ENCODE measurements around the gene PIK3R3.
"Not testable (repeated sequence)": the region's sequence is repeated elsewhere in the genome, so short reads cannot be mapped to it uniquely, and the experiment has no call there.

The PIK3R3 gene

GRCh38 chr1:46064708-46065107, 67.7 kb downstream of the PIK3R3 start:
- H3K4me3 ChIP-seq (ENCODE audit: control insufficient read depth, low read depth, low read length): no peak overlapping the region
- TF ChIP-seq CTCF (IDR thresholded peaks at IDR 0.05; ENCODE audit: control insufficient read depth, insufficient read depth, low read depth, low read length, missing control alignments): no peak
- DNase-seq (ENCODE audit: low read depth): no peak

- no peak for DNase-seq (ENCODE audit: low read depth)
- H3K4me3 ChIP-seq (ENCODE audit: control insufficient read depth, low read depth, low read length): peak overlapping the region; percentile 10
- TF ChIP-seq CTCF (IDR thresholded peaks at IDR 0.05; ENCODE audit: control insufficient read depth, insufficient read depth, low read depth, low read length, missing control alignments): no peak
These were observed 69.6 kb downstream of the PIK3R3 start for GRCh38 chr1:46062651-46063319.

GRCh38 chr1:46061146-46061545, 71.3 kb downstream of the PIK3R3 start:
- H3K4me3 ChIP-seq (ENCODE audit: control insufficient read depth, low read depth, low read length): no peak overlapping the region
- DNase-seq (ENCODE audit: low read depth): no peak
- no peak for TF ChIP-seq CTCF (IDR thresholded peaks at IDR 0.05; ENCODE audit: control insufficient read depth, insufficient read depth, low read depth, low read length, missing control alignments)

DNA sequence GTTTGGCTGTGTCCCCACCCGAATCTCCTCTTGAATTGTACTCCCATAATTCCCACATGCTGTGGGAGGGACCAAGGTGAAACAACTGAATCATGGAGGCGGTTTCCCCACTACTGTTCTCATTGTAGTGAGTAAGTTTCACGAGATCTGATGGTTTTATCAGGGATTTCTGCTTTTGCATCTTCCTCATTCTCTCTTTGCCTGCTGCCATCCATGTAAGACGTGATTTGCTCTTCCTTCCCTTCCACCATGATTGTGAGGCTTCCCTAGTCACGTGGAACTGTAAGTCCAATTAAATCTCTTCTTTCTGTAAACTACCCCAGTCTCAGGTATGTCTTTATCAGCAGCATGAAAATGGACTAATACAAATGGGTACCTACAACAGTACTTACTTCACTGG, 73.5 kb downstream of the PIK3R3 start:
- no peak for TF ChIP-seq CTCF (IDR thresholded peaks at IDR 0.05; ENCODE audit: control insufficient read depth, insufficient read depth, low read depth, low read length, missing control alignments)
- no peak overlapping the region for H3K4me3 ChIP-seq (ENCODE audit: control insufficient read depth, low read depth, low read length)
- no peak for DNase-seq (ENCODE audit: low read depth)

DNA sequence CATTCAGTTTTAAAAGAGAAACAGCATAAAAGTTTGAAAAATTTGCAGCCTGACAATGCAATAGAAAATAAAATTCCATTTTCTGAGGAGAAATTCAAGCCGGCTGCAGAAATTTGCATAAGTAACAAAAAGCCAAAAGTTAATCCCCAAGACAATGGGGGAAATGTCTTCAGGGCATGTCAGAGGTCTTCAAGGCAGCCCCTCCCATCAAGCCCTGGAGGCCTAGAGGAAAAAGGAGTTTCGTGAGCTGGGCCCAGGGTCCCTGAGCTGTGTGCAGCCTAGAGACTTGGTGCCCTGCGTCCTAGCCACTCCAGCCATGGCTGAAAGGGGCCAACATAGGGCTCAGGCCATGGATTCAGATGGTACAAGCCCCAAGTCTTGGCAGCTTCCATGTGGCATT, 74.6 kb downstream of the PIK3R3 start:
- DNase-seq (ENCODE audit: low read depth): no peak
- no peak for TF ChIP-seq CTCF (IDR thresholded peaks at IDR 0.05; ENCODE audit: control insufficient read depth, insufficient read depth, low read depth, low read length, missing control alignments)
- no peak overlapping the region for H3K4me3 ChIP-seq (ENCODE audit: control insufficient read depth, low read depth, low read length)

DNA sequence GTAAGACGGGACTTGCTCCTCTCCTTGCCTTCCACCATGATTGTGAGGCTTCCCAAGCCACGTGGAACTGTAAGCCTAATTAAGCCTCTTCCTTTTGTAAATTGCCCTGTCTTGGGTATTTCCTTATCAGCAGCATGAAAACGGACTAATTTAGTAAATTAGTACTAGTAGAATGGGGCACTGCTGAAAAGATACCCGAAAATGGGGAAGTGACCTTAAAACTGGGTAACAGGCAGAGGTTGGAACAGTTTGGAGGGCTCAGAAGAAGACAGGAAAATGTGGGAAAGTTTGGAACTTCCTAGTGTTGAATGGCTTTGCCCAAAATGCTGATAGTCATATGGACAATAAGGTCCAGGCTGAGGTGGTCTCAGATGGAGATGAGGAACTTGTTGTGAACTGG, 75.2 kb downstream of the PIK3R3 start:
- not testable (repeated sequence) for DNase-seq (ENCODE audit: low read depth)

DNA sequence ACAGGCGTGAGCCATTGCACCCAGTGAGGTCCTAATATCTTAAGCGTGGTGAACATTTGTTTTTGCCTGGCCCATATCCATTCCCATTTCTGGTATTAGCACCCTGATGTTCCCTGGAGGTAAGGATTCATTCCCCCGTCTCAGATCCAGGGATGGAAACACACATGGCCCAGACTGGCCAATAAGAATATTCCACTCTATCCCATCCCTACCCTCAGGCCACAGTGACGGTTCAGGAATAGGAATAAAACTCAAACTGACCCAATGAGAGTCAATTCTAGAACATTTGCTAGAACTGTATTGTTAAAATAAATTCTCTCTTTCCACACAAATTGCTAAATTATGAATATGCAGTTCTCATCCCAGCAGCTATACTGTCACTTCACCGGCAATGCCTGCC, 76.1 kb downstream of the PIK3R3 start:
- no peak for TF ChIP-seq CTCF (IDR thresholded peaks at IDR 0.05; ENCODE audit: control insufficient read depth, insufficient read depth, low read depth, low read length, missing control alignments)
- DNase-seq (ENCODE audit: low read depth): no peak
- no peak overlapping the region for H3K4me3 ChIP-seq (ENCODE audit: control insufficient read depth, low read depth, low read length)

More for the DNA sequence above, 75.2 kb downstream of the PIK3R3 start:
- not testable (repeated sequence) for H3K4me3 ChIP-seq (ENCODE audit: control insufficient read depth, low read depth, low read length)

Data from AG09309 (cell line).